Stimulated activated naive CD8-positive, alpha-beta T cell treated with anti-CD3 and anti-CD28 coated beads, Interleukin-15, Interleukin-2, amounts not matched to agents 100 U/mL and 50 U/mL, for 24 hours (primary cell): Measurements from ENCODE around the gene SIAH1.
A peak's percentile ranks its signal among the peaks of the same experiment; 100 is the strongest.
"Not testable (repeated sequence)": the region's sequence is repeated elsewhere in the genome, so short reads cannot be mapped to it uniquely, and the experiment has no call there.

ENCODE experiments used
- ATAC-seq: fragments of 150-1000 bp; cut with Tn5 transposase; one replicate; pipeline ENCODE4 v1.10.0; 2021
- DNase-seq: peaks from one replicate; pipeline ENCODE4 v3.0.0; 2021

SIAH1 gene

GRCh38 chr16:48385253-48386150 lies at the start of gene SIAH1:
Gene SIAH1 (minus strand): TSS chr16:48385413. CDS start chr16:48362428, 22,985 bp downstream.
- ATAC-seq (peak; percentile 78), DNase-seq (peak; percentile 90)

- DNase-seq (no peak), ATAC-seq (no peak)
These were observed 49.6 kb upstream of the SIAH1 start for GRCh38 chr16:48434653-48435317.

- ATAC-seq (no peak), DNase-seq (no peak)
These were observed 48.8 kb upstream of the SIAH1 start for GRCh38 chr16:48433850-48434530.

- ATAC-seq (no peak), DNase-seq (no peak)
These were observed 48.1 kb upstream of the SIAH1 start for GRCh38 chr16:48433116-48433849.

GRCh38 chr16:48432136-48432535 lies 46.9 kb upstream of the SIAH1 start:
- DNase-seq = no peak
- peak; percentile 21 for ATAC-seq

- ATAC-seq (no peak), DNase-seq (no peak)
These were observed 45.7 kb upstream of the SIAH1 start for GRCh38 chr16:48430890-48431289.

- ATAC-seq (no peak), DNase-seq (no peak)
These were observed 41.3 kb upstream of the SIAH1 start for GRCh38 chr16:48426244-48427141.

- DNase-seq (no peak), ATAC-seq (no peak)
These were observed 37.3 kb upstream of the SIAH1 start for GRCh38 chr16:48422537-48422936.

GRCh38 chr16:48421741-48422140 lies 36.5 kb upstream of the SIAH1 start:
- ATAC-seq = no peak
- no peak for DNase-seq

GRCh38 chr16:48420437-48420836 lies 35.2 kb upstream of the SIAH1 start:
- ATAC-seq (no peak), DNase-seq (no peak)

GRCh38 chr16:48416617-48417016 lies 31.4 kb upstream of the SIAH1 start:
- ATAC-seq, DNase-seq: not testable (repeated sequence)

GRCh38 chr16:48413272-48413671 lies 28.1 kb upstream of the SIAH1 start:
- ATAC-seq = no peak
- DNase-seq = no peak

- no peak for ATAC-seq
- no peak for DNase-seq
These were observed 24.8 kb upstream of the SIAH1 start for GRCh38 chr16:48409839-48410632.

- ATAC-seq = no peak
- no peak for DNase-seq
These were observed 23.5 kb upstream of the SIAH1 start for GRCh38 chr16:48408688-48409087.

GRCh38 chr16:48405907-48406306 lies 20.7 kb upstream of the SIAH1 start:
- DNase-seq (no peak), ATAC-seq (no peak)

GRCh38 chr16:48405153-48405552 lies 19.9 kb upstream of the SIAH1 start:
- DNase-seq (no peak), ATAC-seq (no peak)

- ATAC-seq = not testable (repeated sequence)
These were observed 17.3 kb upstream of the SIAH1 start for GRCh38 chr16:48402547-48402946.

GRCh38 chr16:48395375-48395774 lies 10.2 kb upstream of the SIAH1 start:
- ATAC-seq (no peak), DNase-seq (no peak)

More at GRCh38 chr16:48402547-48402946, 17.3 kb upstream of the SIAH1 start:
- DNase-seq = not testable (repeated sequence)

- DNase-seq (no peak), ATAC-seq (no peak)
These were observed 9.1 kb upstream of the SIAH1 start for GRCh38 chr16:48394355-48394703.
